ENCODE data around the gene IP6K3.

Gene IP6K3

GRCh38 chr6:33730611-33731010 lies 16.1 kb downstream of the IP6K3 start:
- no peak for TF ChIP-seq CTCF (conservative IDR thresholded peaks at IDR 0.05; ENCODE audit: low read depth, low read length)

GRCh38 chr6:33729059-33729458 lies 17.6 kb downstream of the IP6K3 start:
- Histone ChIP-seq H3K27ac (no peak overlapping the region), H3K27me3 (ENCODE audit: insufficient read depth, low read depth) (peaks cover 56% of the 10 kb centered on the region), H3K4me2 (no peak overlapping the region), H3K4me1 (ENCODE audit: low read depth, poor library complexity, severe bottlenecking) (no peaks in the 10 kb centered on the region), H2AFZ (ENCODE audit: low read depth) (no peak overlapping the region), H3K4me3 (IDR thresholded peaks at IDR 0.05; ENCODE audit: insufficient read depth, low read depth, low read length) (no peak overlapping the region), H3K79me2 (ENCODE audit: insufficient read depth, low read depth) (no peaks in the 10 kb centered on the region), H3K36me3 (ENCODE audit: insufficient read depth) (no peaks in the 10 kb centered on the region), H3K9ac (no peak overlapping the region), H4K20me1 (ENCODE audit: insufficient read depth) (no peaks in the 10 kb centered on the region)
- TF ChIP-seq CTCF (conservative IDR thresholded peaks at IDR 0.05; ENCODE audit: low read depth, low read length): no peak

More at GRCh38 chr6:33730611-33731010, 16.1 kb downstream of the IP6K3 start:
- Histone ChIP-seq H3K27ac (no peak overlapping the region), H3K27me3 (ENCODE audit: insufficient read depth, low read depth) (peaks cover 44% of the 10 kb centered on the region), H3K79me2 (ENCODE audit: insufficient read depth, low read depth) (no peaks in the 10 kb centered on the region), H3K9ac (no peak overlapping the region), H3K4me3 (IDR thresholded peaks at IDR 0.05; ENCODE audit: insufficient read depth, low read depth, low read length) (no peak overlapping the region), H4K20me1 (ENCODE audit: insufficient read depth) (no peaks in the 10 kb centered on the region), H3K36me3 (ENCODE audit: insufficient read depth) (no peaks in the 10 kb centered on the region), H2AFZ (ENCODE audit: low read depth) (no peak overlapping the region), H3K4me1 (ENCODE audit: low read depth, poor library complexity, severe bottlenecking) (no peaks in the 10 kb centered on the region), H3K4me2 (no peak overlapping the region)

GRCh38 chr6:33728438-33728837 lies 18.3 kb downstream of the IP6K3 start:
- no peaks in the 10 kb centered on the region for H3K4me1 ChIP-seq (ENCODE audit: low read depth, poor library complexity, severe bottlenecking)
- H3K4me3 ChIP-seq (IDR thresholded peaks at IDR 0.05; ENCODE audit: insufficient read depth, low read depth, low read length): no peak overlapping the region
- H3K4me2 ChIP-seq: no peak overlapping the region
- H2AFZ ChIP-seq (ENCODE audit: low read depth): no peak overlapping the region
- no peak overlapping the region for H3K9ac ChIP-seq
- H4K20me1 ChIP-seq (ENCODE audit: insufficient read depth): no peaks in the 10 kb centered on the region
- H3K27me3 ChIP-seq (ENCODE audit: insufficient read depth, low read depth): peaks cover 62% of the 10 kb centered on the region
- H3K36me3 ChIP-seq (ENCODE audit: insufficient read depth): no peaks in the 10 kb centered on the region
- TF ChIP-seq CTCF (conservative IDR thresholded peaks at IDR 0.05; ENCODE audit: low read depth, low read length): no peak
- no peak overlapping the region for H3K27ac ChIP-seq
- H3K79me2 ChIP-seq (ENCODE audit: insufficient read depth, low read depth): no peaks in the 10 kb centered on the region

GRCh38 chr6:33727932-33728331 lies 18.8 kb downstream of the IP6K3 start:
- no peak overlapping the region for H3K9ac ChIP-seq
- no peaks in the 10 kb centered on the region for H3K79me2 ChIP-seq (ENCODE audit: insufficient read depth, low read depth)
- no peak for TF ChIP-seq CTCF (conservative IDR thresholded peaks at IDR 0.05; ENCODE audit: low read depth, low read length)
- H3K4me1 ChIP-seq (ENCODE audit: low read depth, poor library complexity, severe bottlenecking): no peaks in the 10 kb centered on the region
- no peaks in the 10 kb centered on the region for H4K20me1 ChIP-seq (ENCODE audit: insufficient read depth)
- H3K4me3 ChIP-seq (IDR thresholded peaks at IDR 0.05; ENCODE audit: insufficient read depth, low read depth, low read length): no peak overlapping the region
- H3K36me3 ChIP-seq (ENCODE audit: insufficient read depth): no peaks in the 10 kb centered on the region
- H3K27me3 ChIP-seq (ENCODE audit: insufficient read depth, low read depth): peaks cover 67% of the 10 kb centered on the region
- no peak overlapping the region for H3K4me2 ChIP-seq
- H3K27ac ChIP-seq: no peak overlapping the region
- H2AFZ ChIP-seq (ENCODE audit: low read depth): no peak overlapping the region
